ENCODE data around the gene VAMP5. TPM values are rescaled to one million over a fixed set of nuclear protein-coding genes. Genes with fewer than 3 reads are reported as not detected.

VAMP5 gene
- total RNA-seq, 1 donor from 2014 or later = 1.8 TPM

- no peaks in the 10 kb centered on the region for H3K36me3 Mint-ChIP-seq (ENCODE audit: low read depth)
- no peak for DNase-seq (ENCODE audit: low spot score)
- no peak overlapping the region for H3K27ac Mint-ChIP-seq (ENCODE audit: unreplicated experiment)
- no peak for TF ChIP-seq CTCF (IDR thresholded peaks at IDR 0.05)
- H3K27me3 Mint-ChIP-seq (ENCODE audit: low read depth) = no peaks in the 10 kb centered on the region
- no peak overlapping the region for H3K4me3 Mint-ChIP-seq (ENCODE audit: unreplicated experiment)
- peaks cover 44% of the 10 kb centered on the region for H3K4me1 Mint-ChIP-seq (ENCODE audit: low read depth)
- H3K9me3 Mint-ChIP-seq (ENCODE audit: low read depth) = no peaks in the 10 kb centered on the region
Observed at GRCh38 chr2:85593023-85593422, 8.8 kb downstream of the VAMP5 start.

- H3K4me3 Mint-ChIP-seq (ENCODE audit: unreplicated experiment) = peak overlapping the region; percentile 98
- H3K36me3 Mint-ChIP-seq (ENCODE audit: low read depth) = no peaks in the 10 kb centered on the region
- no peaks in the 10 kb centered on the region for H3K9me3 Mint-ChIP-seq (ENCODE audit: low read depth)
- H3K27ac Mint-ChIP-seq (ENCODE audit: unreplicated experiment) = peak overlapping the region; percentile 97
- no peaks in the 10 kb centered on the region for H3K27me3 Mint-ChIP-seq (ENCODE audit: low read depth)
- no peak for DNase-seq (ENCODE audit: low spot score)
- TF ChIP-seq CTCF (IDR thresholded peaks at IDR 0.05) = no peak
- H3K4me1 Mint-ChIP-seq (ENCODE audit: low read depth) = peaks cover 43% of the 10 kb centered on the region
Observed at GRCh38 chr2:85594715-85595300, 10.6 kb downstream of the VAMP5 start.

- no peak for TF ChIP-seq CTCF (IDR thresholded peaks at IDR 0.05)
- H3K27ac Mint-ChIP-seq (ENCODE audit: unreplicated experiment) = peak within 1 kb of the TSS; percentile 98
- H3K4me3 Mint-ChIP-seq (ENCODE audit: unreplicated experiment) = peak within 1 kb of the TSS; percentile 98
- no peaks in the 10 kb centered on the region for H3K36me3 Mint-ChIP-seq (ENCODE audit: low read depth)
- H3K27me3 Mint-ChIP-seq (ENCODE audit: low read depth) = no peaks in the 10 kb centered on the region
- peak; percentile 96 for DNase-seq (ENCODE audit: low spot score)
- no peaks in the 10 kb centered on the region for H3K9me3 Mint-ChIP-seq (ENCODE audit: low read depth)
- H3K4me1 Mint-ChIP-seq (ENCODE audit: low read depth) = peaks cover 37% of the 10 kb centered on the region
Observed at GRCh38 chr2:85595301-85596025, 11.2 kb downstream of the VAMP5 start, which contains the start of gene RNF181. TSS of gene RNF181 (plus strand) at chr2:85595745. CDS start at chr2:85595764, 19 bp downstream.

- DNase-seq (ENCODE audit: low spot score) = no peak
- H3K4me3 Mint-ChIP-seq (ENCODE audit: unreplicated experiment) = peak overlapping the region; percentile 98
- no peaks in the 10 kb centered on the region for H3K9me3 Mint-ChIP-seq (ENCODE audit: low read depth)
- H3K27ac Mint-ChIP-seq (ENCODE audit: unreplicated experiment) = peak overlapping the region; percentile 98
- no peak for TF ChIP-seq CTCF (IDR thresholded peaks at IDR 0.05)
- H3K4me1 Mint-ChIP-seq (ENCODE audit: low read depth) = peaks cover 33% of the 10 kb centered on the region
- no peaks in the 10 kb centered on the region for H3K36me3 Mint-ChIP-seq (ENCODE audit: low read depth)
- H3K27me3 Mint-ChIP-seq (ENCODE audit: low read depth) = no peaks in the 10 kb centered on the region
Observed at GRCh38 chr2:85596026-85596333, 11.7 kb downstream of the VAMP5 start.

- TF ChIP-seq CTCF (IDR thresholded peaks at IDR 0.05) = no peak
- DNase-seq (ENCODE audit: low spot score) = no peak
- peaks cover 34% of the 10 kb centered on the region for H3K4me1 Mint-ChIP-seq (ENCODE audit: low read depth)
- no peaks in the 10 kb centered on the region for H3K36me3 Mint-ChIP-seq (ENCODE audit: low read depth)
- H3K27me3 Mint-ChIP-seq (ENCODE audit: low read depth) = no peaks in the 10 kb centered on the region
- peak overlapping the region; percentile 98 for H3K27ac Mint-ChIP-seq (ENCODE audit: unreplicated experiment)
- H3K4me3 Mint-ChIP-seq (ENCODE audit: unreplicated experiment) = peak overlapping the region; percentile 98
- H3K9me3 Mint-ChIP-seq (ENCODE audit: low read depth) = no peaks in the 10 kb centered on the region
Observed at GRCh38 chr2:85596486-85597143, 12.4 kb downstream of the VAMP5 start.

Measured in chondrocyte (in vitro differentiated cells).